Heart right ventricle (tissue), 16 donors: ENCODE measurements around the gene ANKRD33B. TPM values are rescaled to one million over a fixed set of nuclear protein-coding genes. Genes with fewer than 3 reads are reported as not detected.

Experiments
- ATAC-seq, 8 donors: fragments of 200-7000 bp; cut with Tn5 transposase; one replicate each; pipeline ENCODE4 v1.9.1; 2020; ENCODE audit warnings: mild to moderate bottlenecking in 8 of 8, moderate library complexity in 8 of 8, moderate number of reproducible peaks in 1 of 8
- DNase-seq, 2 donors: peaks; one replicate each; pipeline ENCODE4 v3.0.0-alpha.2; 2020
- H3K27ac ChIP-seq, 10 donors: fragments of 200-600 bp; sonication (generic) in 2 of 10; one replicate each; pipeline versions ENCODE4 v1.5.0 to v1.8.0; 2020 to 2022; ENCODE audit warnings: mild to moderate bottlenecking in 3 of 10
- H3K27me3 ChIP-seq, 7 donors: fragments of 200-600 bp; one replicate each; pipeline ENCODE4 v1.8.0; 2021 to 2022; ENCODE audit warnings: mild to moderate bottlenecking in 2 of 7
- H3K36me3 ChIP-seq, 9 donors: fragments of 200-600 bp; sonication (generic) in 1 of 9; one replicate each; pipeline versions ENCODE4 v1.5.0 to v1.8.0; 2020 to 2022; ENCODE audit warnings: mild to moderate bottlenecking in 2 of 9
- H3K4me1 ChIP-seq, 9 donors: fragments of 200-600 bp; sonication (generic) in 1 of 9; one replicate each; pipeline versions ENCODE4 v1.5.0 to v1.8.0; 2020 to 2022; ENCODE audit warnings: mild to moderate bottlenecking in 4 of 9
- H3K4me3 ChIP-seq, 10 donors: fragments of 200-600 bp; sonication (generic) in 2 of 10; one replicate each; pipeline versions ENCODE4 v1.5.0 to v1.8.0; 2020 to 2022; ENCODE audit warnings: mild to moderate bottlenecking in 7 of 10, moderate library complexity in 2 of 10
- H3K9me3 ChIP-seq, 11 donors: fragments of 200-600 bp in 10 of 11; sonication (generic) in 2 of 11; one replicate each; pipeline versions ENCODE4 v1.5.0 to v1.8.0; 2013 to 2022; ENCODE audit warnings: mild to moderate bottlenecking in 2 of 11, control low read depth in 1 of 11, moderate library complexity in 1 of 11
- CTCF ChIP-seq, 9 donors: fragments of 200-600 bp; sonication (generic) in 2 of 9; IDR thresholded peaks; one replicate each; pipeline versions ENCODE4 v1.5.0 to v1.8.0; 2021 to 2022; ENCODE audit warnings: antibody characterized with exemption in 9 of 9, mild to moderate bottlenecking in 5 of 9, moderate library complexity in 1 of 9
- WGBS, 2 donors: extraction: QIAGEN DNeasy Blood & Tissue Kit; methylation state at CpG; one replicate each; pipeline ENCODE4 v1.1.7; 2013; ENCODE audit warnings: inconsistent platforms in 1 of 2; 5-methylcytosine and 5-hydroxymethylcytosine counted together
- intact Hi-C, 10 donors: fragments of 100-400 bp; cut with DNase I; formaldehyde crosslinking; loops; one replicate each; pipeline versions ENCODE4 v1.11.1 to v1.14.2; 2022
- polyA plus RNA-seq, 2 donors: library from polyadenylated mRNA; stranded (reverse); fragments of 200-250 nt; gene quantifications; one replicate each; pipeline ENCODE4 v1.2.3, GENCODE V29; 2013
- total RNA-seq, 10 donors: library from RNA; stranded (reverse); fragmentation: NEBNext Ultra II Directional in 3 of 10; extraction: Animal tissue kit (Norgen Biotek cat#: 25700) in 3 of 10; gene quantifications; one replicate each; pipeline versions ENCODE4 v1.2.1 to v1.2.4, GENCODE V29; 2021 to 2023
- donor health status: Arrhythmogenic right ventricular cardiomyopathy.
- donor health status: ischemic (EF 13 %, LVEDD 7.1; RV severe dilation, severe dysfunction).
- donor health status: healthy with polysubstance abuse.
- donor health status: DM: no; HTN: yes; CAD: no.
- donor health status: DM: no; HTN: no; CAD: no.
- donor health status: ischemic (EF 25% LVEDD 6.9; RV normal size, moderate dysfunction).
- donor health status: ischemic (EF 25% LVEDD 5.7; RV mildly dilated, moderate dysfunction).
- donor health status: healthy.
- donor health status: DM: yes; HTN: yes; CAD: no.
- donor health status: Ischemic cardiomyopathy.
- donor health status: ischemic (EF 35%, LVEDD 5.7; RV mildly dilated, moderate dysfunction).
- donor health status: nonischemic (EF 11% LVEDD 7.7; RV severe dilation, severe dysfunction).
- donor health status: DM: yes; HTN: yes; CAD: no.
- donor health status: PGD.
- donor health status: ischemic (EF 29% LVEDD 5.4; RV normal size, mild dysfunction).
- donor health status: nonischemic (EF 23%, LVEDD 6.1; RV moderate dilation, normal function).

The ANKRD33B gene
- total and polyA plus RNA-seq, 12 donors = 0.46 to 33.0 (median 13.3) TPM

GRCh38 chr5:10653751-10654400 lies 90.0 kb downstream of the ANKRD33B start:
- H3K4me1 ChIP-seq = peaks cover 0 to 17% (median 8%) of the 10 kb centered on the region in 9 donors
- peak overlapping the region in 1 of 10 donors; percentile 58 for H3K27ac ChIP-seq
- peaks cover 0 to 5% (median 0%) of the 10 kb centered on the region in 7 donors for H3K27me3 ChIP-seq
- intact Hi-C loops = no loop called here
- peaks cover 0 to 40% (median 0%) of the 10 kb centered on the region in 9 donors for H3K36me3 ChIP-seq
- peaks cover 0 to 4% (median 0%) of the 10 kb centered on the region in 11 donors for H3K9me3 ChIP-seq
- ATAC-seq = peak in 2 of 8 donors; percentile 3 to 10
- no peak overlapping the region for H3K4me3 ChIP-seq
- DNase-seq = no peak
- TF ChIP-seq CTCF (IDR thresholded peaks at IDR 0.05) = no peak
- 73 to 86% methylated on average over 12 of the region's 12 CpGs for WGBS, 2 donors

DNA sequence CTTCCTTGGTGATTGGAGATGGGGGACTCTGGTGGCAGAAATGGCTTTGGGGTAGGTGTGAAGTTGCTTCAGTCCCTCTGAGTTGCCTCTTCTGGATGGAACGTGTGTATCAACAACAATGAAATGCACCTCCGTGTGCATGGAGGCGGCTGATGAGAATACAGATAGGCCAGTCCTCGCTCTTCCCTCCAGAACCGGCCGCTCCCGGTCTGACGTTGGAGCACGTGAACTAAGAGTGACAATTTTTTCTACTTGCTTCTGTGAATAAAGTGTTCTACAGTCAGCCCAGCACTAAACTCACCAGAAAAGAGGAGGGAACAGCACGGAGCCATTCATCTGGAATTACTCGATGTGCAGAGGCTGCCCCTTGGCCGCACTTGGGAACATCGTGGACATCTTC lies 90.7 kb downstream of the ANKRD33B start:
- Histone ChIP-seq H3K4me3 (no peak overlapping the region), H3K4me1 (peaks cover 0 to 17% (median 8%) of the 10 kb centered on the region in 9 donors), H3K27me3 (no peaks in the 10 kb centered on the region), H3K36me3 (peaks cover 0 to 37% (median 0%) of the 10 kb centered on the region in 9 donors), H3K9me3 (peaks cover 0 to 4% (median 0%) of the 10 kb centered on the region in 11 donors), H3K27ac (no peak overlapping the region)
- DNase-seq = no peak
- no peak for TF ChIP-seq CTCF (IDR thresholded peaks at IDR 0.05)
- no peak for ATAC-seq
- intact Hi-C loops = no loop called here
- WGBS, 2 donors = 90 to 92% methylated on average over 13 of the region's 13 CpGs

DNA sequence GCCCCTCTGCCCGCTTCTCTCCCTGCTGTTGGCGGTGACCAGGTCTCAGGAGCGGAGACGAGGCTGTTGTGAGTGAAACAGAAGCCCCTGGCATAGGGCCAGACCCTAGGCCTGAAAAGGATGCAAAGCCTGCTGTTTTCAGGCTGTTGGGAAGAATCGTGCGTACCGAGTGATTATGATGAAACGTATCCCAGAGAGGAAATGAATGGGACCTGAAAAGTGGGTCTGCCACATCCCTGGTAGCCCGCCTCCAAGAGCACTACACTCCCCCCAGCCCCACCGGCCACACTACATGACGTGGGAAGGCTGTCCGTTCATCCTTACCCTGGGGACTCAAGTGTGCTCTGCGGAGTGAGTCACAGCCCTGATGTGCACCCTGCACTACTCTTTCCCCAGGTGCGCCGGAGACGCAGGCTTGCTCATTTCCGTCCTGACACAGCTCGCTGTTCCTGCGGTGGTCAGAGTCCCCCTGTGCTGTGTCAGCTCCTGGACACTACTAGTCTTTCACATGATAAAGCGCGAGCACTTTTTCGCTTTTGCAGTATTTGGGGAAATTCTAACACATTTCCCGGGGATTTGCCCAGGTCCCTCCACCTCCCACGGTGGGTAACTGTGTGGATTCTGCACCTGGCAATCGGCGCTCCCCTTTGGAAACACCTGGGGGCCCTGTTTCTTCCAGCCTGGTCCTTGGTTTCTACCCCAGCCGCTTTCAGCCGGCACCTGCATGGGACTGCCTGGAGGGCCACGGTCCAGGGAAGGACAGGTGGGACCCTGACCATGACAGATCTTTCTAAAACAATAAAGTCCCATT lies 91.5 kb downstream of the ANKRD33B start:
- no peak overlapping the region for H3K4me3 ChIP-seq
- H3K36me3 ChIP-seq = peaks cover 0 to 31% (median 0%) of the 10 kb centered on the region in 9 donors
- H3K9me3 ChIP-seq = peaks cover 0 to 4% (median 0%) of the 10 kb centered on the region in 11 donors
- WGBS, 2 donors = 86 to 88% methylated on average over 29 of the region's 29 CpGs
- TF ChIP-seq CTCF (IDR thresholded peaks at IDR 0.05) = no peak
- DNase-seq (no peak), ATAC-seq (peak in 3 of 8 donors; percentile 11 to 33 (median 25))
- H3K27ac ChIP-seq = no peak overlapping the region
- peaks cover 0 to 17% (median 8%) of the 10 kb centered on the region in 9 donors for H3K4me1 ChIP-seq
- intact Hi-C loops = no loop called here
- H3K27me3 ChIP-seq = no peaks in the 10 kb centered on the region

DNA sequence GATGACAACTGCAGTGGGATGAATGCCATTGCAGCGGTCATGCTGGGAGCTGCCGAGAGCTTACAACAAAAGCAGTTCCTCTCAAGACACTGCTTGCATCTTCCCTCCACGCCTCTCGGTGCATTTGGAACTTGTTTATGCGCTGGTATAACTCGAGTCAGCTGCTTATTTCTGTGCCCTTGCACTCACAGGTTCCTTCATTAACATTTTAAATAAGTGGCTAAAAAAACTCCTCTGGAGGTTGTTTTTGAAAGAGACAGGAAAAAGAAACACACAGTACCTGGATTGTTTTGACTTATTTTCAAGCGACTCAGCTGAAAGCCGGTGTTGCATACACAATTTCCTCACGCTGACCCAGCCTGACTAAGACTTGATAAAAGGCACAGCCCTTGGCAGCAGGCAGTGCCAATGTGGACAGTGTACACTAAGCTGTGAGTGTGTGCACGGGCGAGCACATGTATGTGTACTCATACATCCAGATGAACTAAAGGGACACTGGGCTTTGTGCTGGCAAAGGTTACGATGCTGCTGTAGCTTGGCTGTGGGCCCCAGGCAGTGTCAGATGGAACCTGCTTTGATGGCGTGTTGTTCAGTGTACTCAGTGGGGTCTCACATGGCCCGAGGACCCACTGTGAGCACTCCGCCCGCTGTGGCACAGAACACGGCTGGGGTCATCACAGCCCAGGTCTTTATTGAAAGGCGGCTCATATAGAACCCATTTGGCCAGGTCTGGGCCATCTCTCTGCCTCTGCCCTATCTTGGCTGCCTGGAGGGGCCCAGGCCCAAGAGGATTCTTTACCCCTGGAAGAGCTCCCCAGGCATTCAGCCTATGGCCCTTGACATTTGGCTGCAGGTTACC lies 92.3 kb downstream of the ANKRD33B start:
- Histone ChIP-seq H3K36me3 (peaks cover 0 to 29% (median 0%) of the 10 kb centered on the region in 9 donors), H3K27me3 (no peaks in the 10 kb centered on the region), H3K4me3 (no peak overlapping the region), H3K27ac (no peak overlapping the region), H3K4me1 (peaks cover 0 to 17% (median 8%) of the 10 kb centered on the region in 9 donors), H3K9me3 (peaks cover 0 to 4% (median 0%) of the 10 kb centered on the region in 11 donors)
- intact Hi-C loops = no loop called here
- WGBS, 2 donors = 88 to 89% methylated on average over 18 of the region's 18 CpGs
- ATAC-seq = no peak
- TF ChIP-seq CTCF (IDR thresholded peaks at IDR 0.05) = no peak
- no peak for DNase-seq
